Renal cortical epithelial cell (primary cell): ENCODE data around the gene TMX1. TPM values are rescaled to one million over a fixed set of nuclear protein-coding genes. Genes with fewer than 3 reads are reported as not detected.

Source experiments
- DNase-seq: peaks from one replicate; pipeline ENCODE4 v3.0.0-alpha.2; 2011; ENCODE audit warnings: low read depth
- total RNA-seq: library from RNA; depleted of rRNA; stranded (reverse); fragments of >200 nt; gene quantifications from 2 replicates; pipeline ENCODE4 v1.2.3, GENCODE V29; 2014

TMX1 gene
- total RNA-seq, 1 donor from 2014 or later: 86.4 TPM

DNA sequence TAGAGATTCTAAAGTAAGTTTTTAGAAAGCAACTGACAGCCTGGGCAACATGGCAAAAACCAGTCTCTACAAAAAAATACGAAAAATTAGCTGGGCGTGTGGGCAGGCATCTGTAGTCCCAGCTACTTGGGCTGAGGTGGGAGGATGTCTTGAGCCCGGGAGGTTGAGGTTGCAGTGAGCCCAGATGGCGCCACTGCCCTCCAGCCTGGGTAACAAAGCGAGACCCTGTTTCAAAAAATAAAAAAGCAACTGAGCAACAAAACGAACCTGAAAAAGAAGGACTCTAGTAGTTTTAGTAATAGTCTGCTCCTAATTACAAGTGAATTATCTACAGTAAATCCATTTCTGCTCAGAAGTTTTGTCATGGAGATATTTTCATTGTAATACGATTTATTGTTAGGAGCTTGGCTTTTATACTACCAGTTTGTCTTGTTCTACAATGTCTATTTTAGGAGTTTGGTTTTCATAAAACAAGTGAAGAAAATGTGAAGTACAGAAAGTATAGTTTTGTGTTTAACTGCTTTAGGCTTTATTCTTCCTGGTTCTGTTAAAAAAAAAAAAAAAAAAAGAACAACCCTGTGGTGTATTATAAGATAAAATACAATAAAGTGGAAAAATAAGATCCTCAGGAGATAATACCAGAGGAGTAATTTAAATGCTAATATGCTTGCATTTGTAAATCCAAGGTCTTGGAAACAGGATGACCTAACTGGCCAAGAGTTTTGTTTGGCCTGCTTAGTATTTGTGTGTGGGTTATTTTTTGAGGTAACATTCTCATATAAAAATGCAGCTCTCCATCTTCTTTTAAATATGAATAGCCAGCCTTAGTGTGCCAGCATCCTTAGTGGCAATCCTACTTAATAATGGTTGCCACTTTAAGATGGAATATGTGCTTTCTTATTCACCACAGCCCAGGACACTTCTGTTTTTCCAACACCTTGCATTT is 2.8 kb downstream of the TMX1 start:
- no peak for DNase-seq

DNA sequence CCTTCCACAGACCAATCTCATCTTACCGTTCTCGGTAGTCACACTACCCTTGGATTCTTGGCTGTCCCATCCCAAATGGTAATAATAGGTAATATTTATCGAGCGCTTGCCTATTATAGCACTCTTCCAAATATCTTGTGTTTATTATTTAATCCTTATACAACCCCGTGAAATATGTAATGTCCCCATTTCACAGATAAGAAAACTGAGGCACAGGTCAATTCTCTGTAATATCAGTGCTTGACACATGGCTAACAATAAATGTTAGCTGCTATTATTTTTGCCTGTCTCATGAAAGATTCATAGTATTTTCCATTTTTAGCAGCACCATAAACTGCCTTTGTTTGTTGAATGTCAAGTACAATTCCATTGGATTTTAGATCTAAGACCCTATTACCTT is 4.5 kb downstream of the TMX1 start:
- no peak for DNase-seq

DNA sequence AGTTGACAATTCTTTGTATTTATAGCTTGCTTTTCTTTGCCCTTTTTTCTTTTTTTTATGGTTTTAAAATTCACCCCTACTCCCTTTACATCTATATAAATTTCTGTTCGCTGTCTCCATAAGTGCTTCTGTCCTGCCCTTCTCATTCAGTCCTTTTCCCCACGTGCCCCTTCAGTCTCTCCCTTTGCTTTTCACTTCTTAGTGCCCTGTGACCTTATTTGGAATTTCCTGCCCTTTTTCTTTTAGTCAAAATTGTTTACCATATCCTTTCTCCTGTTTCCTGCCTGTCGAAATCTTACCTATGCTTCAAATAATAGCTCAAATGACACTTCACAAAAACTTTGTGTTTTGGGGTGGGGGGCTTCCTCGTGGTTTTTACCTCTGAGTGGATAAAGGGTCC is 6.0 kb downstream of the TMX1 start:
- DNase-seq: no peak

DNA sequence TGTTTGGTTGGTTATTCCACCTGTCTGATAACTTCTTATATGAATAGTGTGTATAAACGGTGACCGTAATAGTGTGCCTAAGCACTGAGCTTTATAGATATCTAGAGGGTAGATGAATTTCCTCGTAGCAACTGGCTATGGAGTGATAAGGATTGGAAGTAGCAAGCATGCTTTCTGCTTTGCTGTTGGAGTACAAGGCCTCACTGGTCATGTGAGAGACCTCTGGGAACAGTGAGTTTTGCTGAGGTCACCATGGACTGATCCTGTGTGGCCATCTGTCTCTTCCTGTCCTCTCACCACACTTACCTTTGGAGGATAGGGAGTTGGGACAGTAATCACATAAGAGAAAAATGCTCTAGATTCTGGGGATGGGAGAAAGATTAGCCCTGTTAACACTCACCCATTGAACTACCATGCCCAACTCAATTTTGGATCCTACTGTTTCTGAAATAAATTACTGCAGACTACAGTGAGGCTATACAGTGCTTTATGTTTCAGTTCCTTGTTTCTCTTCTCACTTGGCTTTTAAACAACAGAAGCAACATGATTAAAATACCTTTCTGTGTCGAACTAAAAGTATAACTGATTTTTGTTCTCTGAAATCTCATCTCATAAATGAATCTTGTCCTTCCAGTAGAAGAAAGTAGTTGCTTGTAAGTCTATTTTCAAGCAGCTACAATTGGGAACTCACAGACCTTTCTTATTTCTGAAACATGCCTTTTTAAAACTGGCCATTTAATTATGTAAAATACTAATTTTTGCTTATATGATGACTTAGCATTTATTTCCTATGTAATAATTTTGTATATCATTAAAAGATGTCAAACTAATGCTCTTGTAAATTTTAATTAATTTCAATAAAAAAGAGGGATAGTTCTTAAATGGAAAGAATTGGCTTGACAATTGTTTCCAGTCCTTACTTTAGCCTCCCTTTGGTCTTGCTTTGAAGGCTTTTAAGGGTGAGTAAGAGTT is 8.3 kb downstream of the TMX1 start:
- DNase-seq: no peak

DNA sequence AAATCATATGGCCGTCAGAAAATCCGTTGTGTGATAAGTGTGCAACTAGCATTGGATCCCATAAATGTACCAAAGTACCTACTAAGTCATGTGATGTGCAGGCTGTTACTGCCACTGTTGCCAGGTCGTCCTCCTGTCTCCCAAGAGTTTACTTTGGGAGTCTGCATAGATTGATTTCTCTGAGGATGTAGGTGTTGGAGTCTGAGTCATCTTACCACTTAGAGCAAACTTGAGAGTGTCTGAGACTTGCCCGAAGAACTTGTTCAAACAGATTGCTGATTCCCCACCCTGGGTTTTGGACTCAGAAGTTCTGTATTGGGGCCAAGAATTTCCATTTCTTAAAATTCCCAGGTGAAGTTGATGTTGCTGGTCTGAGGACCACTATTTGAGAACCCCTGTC is 11.4 kb downstream of the TMX1 start:
- no peak for DNase-seq

DNA sequence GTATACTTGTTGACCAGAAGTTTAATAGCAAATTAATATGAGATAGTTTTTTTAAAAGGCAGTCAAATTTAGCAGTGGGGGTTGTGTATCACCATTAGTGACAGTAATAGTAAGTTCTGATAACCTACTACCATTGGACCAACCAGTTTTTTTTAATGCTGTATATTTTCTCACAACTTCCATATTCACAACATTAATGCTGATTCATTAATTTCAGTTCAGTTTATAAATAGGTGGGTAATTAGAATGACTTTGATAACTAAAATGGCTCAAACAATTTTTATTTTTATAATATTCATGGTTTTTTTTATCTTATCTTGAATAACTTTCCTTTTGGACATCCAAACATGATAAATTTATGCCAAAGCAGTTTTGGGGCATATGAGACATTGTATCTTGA is 13.8 kb downstream of the TMX1 start:
- no peak for DNase-seq

DNA sequence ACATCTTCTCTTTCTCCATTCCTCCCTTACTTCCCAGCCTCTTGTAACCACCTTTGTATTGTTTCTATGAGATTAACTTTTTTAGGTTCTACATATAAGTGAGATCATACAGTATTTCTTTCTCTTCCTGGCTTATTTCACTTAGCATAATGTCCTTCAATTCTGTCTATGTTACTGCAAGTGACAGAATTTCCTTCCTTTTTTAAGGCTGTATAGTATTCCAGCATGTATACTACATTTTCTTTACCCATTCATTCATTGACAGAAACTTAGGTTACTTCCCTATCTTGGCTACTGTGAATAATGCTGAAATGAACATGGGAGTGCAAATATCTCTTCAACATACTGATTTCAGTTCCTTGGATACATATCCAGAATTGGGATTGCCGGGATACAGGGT is 18.2 kb downstream of the TMX1 start:
- no peak for DNase-seq

DNA sequence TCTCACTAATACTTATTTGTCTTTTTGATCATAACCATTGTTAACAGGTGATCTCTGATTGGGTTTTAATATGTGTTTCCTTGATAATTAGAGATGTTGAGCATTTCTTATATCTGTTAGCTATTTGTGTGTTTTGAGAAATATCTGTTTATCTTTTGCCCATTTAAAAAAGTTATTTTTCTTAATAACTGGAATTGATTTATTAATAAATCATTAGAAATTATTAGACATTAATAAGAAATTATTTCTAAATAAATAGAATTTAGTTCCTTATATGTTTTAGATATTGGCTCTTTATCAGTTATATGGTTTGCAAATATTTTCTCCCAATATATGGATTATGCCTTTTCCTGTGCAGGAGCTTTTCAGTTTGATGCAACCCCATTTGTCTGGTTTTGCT is 18.7 kb downstream of the TMX1 start:
- no peak for DNase-seq

DNA sequence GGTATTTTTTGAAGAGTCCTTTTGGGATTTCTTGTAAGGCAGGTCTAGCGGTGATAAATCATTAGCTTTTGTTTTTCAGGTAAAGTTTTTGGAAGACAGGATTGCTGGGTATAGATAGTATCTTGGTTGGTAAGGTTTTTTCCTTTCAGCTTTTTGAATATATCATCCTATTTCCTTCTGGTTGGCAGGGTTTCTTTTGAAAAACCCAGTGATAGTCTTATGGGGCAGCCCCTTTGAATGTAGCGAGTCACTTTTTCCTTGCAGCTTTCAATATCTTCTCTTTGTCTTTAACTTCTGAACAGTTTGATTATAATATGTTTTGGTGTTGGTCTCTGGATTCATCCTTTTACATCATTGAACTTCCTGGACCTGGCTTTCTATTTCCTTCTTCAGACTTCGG is 20.2 kb downstream of the TMX1 start:
- DNase-seq: no peak

DNA sequence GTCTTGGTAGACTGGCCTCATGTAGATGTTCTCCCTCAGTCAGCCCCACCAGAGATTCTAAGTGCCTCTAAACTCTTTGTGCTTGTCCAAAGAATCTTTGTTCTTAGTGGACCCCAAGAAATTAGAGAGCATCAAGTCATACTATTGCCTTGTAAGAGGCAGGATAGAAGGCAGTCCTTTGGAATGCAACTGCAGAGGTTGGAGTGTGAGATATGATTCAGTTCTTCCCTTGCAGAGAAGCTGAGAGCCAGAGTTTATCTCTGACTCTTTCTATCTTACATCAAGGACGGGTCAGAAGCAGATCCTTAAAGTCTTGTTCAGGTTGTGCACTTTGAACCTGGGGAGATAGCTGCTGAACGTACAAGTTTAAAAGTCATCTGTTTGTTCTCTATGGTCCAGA is 21.1 kb downstream of the TMX1 start:
- DNase-seq: no peak

DNA sequence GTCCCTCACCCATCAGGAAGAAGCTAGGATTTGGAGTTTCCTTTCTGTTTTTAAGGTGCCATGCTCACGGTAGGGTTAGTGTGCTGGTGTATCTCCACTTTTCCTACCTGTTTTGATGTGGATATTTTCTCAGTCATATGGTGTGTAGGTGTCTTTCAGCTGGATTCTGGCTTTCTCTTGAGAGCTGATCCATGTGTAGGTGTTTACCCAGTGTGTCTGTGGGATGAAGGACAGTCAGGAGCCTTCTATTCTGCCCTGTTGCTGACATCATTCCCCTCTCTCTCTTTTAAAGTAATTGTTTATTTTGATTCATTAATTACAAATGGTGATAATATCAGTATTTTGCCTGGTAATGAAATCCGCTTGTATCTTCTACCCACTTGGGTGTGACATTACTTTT is 22.8 kb downstream of the TMX1 start:
- no peak for DNase-seq

DNA sequence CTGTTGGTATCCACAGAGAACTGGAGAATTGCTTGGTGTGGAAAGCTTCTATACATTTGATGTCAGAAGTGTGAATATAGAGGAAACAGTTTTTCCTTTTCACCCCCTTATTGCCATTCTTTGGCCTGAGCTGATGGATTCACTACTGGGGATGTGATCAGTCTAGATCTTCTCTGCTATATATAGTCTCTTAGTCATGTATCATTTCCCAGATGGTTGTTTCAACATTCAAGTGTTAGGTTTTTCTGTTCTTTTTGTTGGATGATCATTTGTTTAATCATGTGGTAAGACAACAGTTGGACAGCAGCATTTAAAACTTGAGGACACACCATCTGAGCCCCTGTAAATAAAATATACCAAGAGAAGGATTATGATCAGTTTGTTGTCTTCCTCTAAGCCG is 29.6 kb downstream of the TMX1 start:
- no peak for DNase-seq

DNA sequence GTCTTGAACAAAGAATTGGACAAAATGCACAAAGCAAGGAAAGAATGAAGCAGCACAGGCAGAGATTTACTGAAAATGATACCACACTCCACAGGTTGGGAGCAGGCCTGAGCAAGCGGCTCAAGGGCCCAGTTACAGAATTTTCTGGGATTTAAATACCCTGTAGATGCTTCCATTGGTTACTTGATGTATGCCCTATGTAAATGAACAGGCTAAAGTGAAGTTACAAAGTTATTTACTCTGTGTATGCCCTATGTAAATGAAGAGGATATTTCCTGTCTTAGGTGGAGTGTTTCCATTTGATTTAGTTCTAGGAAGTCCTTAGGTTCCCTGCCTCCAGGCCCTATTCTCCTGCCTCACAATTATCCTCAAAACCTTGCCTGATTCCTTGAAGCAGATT is 36.6 kb downstream of the TMX1 start:
- no peak for DNase-seq

DNA sequence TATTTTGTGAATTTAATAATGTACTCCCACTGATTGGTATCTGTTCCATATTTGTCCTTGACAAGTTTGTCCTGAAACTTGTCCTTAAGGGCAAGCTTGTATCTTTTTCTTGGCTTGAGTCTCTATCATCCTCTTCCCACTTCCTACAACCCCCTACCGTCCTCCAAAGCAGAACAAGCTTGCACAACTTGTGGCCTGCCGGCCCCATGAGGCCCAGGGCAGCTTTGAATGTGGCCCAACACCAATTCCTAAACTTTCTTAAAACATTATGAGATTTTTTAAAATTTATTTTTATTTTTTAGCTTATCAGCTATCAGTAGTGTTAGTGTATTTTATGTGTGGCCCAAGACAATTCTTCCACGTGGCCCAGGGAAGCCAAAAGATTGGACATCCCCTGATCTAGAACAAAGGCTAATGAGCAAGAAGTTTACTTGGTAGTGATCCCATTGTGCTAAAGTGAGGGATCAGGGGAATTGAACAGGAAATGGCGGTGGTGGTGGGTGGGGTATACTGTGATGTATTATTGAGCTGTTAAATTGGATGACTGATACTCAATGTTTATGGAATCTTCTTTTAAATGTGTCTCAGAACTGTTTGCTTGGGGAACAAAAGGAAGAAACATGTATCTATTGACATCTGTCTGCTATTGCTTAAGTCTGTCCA is 37.8 kb downstream of the TMX1 start:
- DNase-seq: no peak

DNA sequence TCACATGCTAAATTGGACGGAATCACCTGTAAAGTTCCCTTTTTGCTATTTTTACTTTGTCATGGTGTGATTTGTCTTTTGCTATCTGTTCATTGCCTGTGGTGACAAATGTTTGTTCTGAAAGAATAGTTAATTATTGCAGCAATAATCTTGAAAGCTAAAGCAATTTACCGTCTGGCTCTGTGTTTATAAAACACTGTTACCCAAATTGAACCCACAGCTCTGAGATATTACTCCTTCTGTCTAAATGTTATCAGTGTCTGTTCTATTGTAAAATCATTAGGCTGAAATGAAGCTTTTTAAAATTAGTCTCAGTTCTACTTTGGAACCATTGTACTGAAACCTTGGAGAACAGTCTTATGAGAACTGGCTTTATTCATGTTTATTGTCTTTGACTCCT is 42.5 kb downstream of the TMX1 start:
- no peak for DNase-seq

DNA sequence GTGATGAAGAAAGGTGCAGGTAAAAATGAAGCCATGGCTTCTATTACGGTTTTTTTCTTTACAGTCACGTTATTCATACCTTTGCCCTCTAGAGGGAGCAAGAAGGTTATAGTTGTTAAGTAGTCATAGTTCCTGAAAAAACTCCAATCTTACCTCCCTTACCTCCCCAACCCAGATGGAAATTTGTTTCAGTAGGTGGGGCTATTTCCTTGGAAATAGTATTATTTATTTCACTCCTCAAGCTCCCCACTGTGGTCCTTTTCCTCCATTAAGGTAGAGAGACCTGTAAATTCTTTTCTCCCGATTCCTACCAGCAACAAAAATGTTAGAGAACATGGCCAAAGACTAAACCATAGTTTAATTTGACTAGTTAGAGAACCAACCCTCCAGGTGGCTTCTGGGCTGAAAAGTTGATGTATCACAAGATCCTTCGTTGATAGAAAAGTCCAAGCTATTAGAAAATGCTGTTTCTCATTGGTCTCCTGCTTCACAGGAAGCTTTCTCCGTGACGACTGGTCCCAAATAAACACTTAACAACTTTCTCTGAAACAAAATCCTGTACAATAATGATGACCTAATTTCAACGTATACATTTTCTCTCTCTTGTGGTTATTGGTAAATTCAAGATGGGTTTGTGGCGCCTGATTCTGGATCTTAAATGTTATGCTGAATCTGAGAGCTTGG is 43.5 kb downstream of the TMX1 start:
- DNase-seq: peak; percentile 92

DNA sequence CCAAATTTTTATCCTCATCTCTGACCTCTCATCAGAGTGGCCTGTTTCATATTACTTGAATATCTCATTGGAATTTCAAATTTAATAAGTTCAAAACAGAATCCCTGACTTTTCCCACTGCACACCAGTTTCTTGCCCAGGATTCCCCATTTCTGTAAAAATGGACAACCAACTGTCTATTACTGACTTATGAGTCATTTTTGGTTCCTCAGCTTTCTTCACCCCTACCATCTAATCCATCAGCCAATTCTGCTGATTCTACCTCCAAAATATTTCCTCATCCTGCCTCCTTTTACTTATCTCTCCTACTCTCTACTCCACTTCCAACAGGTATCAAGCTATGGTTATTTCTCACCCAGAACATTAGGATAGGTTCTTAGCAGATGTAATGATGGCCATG is 44.2 kb downstream of the TMX1 start:
- DNase-seq: no peak

DNA sequence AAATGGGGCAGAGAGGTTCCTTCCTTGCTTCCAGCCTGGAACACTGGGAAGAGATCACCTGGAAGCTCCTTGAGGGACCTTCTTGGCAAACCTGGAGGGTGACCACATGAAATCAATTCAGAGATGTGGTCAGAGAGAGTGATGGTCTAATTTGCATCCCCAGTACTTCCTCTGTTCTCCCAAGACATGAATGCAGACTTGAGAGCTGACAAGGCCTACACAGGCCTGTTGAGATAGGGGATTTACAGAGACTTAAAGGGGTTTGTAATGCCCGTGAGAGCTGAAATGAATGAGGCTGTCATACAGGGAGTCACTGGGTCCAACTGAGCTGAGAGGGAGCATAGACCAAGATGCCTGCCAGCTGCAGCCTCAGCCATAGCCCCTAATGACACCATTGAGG is 45.1 kb downstream of the TMX1 start:
- no peak for DNase-seq

DNA sequence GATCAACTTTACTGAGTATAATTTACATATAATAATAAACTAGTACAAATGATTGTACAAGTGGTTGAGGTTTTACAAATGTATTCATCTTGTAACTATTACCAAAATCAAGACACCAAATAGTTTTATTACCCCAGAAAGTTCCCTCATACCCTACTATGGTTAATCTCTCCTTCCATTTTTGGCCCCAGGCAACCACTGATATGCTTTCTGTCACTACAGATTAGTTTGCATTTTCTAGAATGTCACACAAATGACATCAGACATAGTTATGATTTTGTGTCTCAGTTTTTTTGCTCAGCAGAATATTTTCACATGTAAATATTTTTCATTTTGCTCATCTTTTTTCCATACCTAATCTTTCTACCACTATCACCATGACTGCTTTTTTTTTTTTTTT is 49.1 kb downstream of the TMX1 start:
- no peak for DNase-seq

DNA sequence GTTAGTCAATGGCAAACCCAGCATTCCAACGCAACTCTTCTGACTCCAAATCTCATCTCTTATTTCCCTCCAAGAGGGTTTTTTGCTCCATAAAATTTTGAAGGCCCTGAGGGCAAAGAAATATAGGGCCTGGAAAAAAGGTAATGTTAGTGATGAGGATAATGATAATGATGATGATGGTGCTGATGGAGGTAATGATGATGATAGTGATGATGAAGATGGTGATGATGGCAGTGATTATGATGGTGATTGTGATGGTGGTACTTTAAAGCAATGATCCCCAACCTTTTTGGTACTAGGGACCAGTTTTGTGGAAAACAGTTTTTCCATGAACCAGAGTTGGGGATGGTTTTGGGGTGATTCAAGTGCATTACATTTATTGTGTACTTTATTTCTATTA is 50.1 kb downstream of the TMX1 start:
- no peak for DNase-seq

DNA sequence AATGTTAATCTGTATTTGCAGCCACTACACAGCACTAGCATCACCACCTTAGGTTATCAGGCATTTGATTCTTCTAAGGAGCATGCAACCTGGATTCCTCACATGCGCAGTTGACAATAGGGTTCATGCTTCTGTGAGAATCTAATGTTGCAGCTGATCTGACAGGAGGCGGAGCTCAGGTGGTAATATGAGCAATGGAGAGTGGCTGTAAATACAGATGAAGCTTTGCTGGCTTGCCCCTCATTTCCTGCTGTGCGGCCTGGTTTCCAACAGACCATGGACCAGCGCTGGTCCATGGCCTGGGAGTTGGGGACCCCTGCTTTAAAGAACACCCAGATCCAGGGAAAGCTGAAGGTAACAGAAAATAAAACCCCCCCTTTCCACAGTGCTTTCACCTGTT is 51.0 kb downstream of the TMX1 start:
- no peak for DNase-seq
